K562 (cell line): ENCODE results near the gene INO80E. TPM values are rescaled to one million over a fixed set of nuclear protein-coding genes. Genes with fewer than 3 reads are reported as not detected.

Source experiments
- ATAC-seq: fragments of 200-7000 bp; cut with Tn5 transposase; 3 replicates; pipeline ENCODE4 v1.9.1; 2020; ENCODE audit warnings: moderate library complexity
- BruUV-seq: library from RNA; stranded (reverse); fragments of 400-500 nt; replicated peaks from 2 replicates; lab custom pipeline; 2021; lab: Mats Ljungman, UMichigan
- CTCF ChIA-PET: fragments of 300-600 bp; formaldehyde crosslinking; extraction: SDS; loops from one replicate; lab custom pipeline; 2021; ENCODE audit warnings: low intra/inter-chr PET ratio; lab: Yijun Ruan, JAX
- POLR2A ChIA-PET: fragments of 300-600, 350-650 bp; sonication (Branson Sonifier 250); formaldehyde crosslinking; extraction: SDS; loops from one replicate; lab custom pipeline; 2021; ENCODE audit warnings: antibody characterized with exemption, inconsistent platforms; lab: Yijun Ruan, JAX
- DNase-seq, 4 experiments: peaks; one replicate each; pipeline versions ENCODE4 v3.0.0 to v3.0.0-alpha.2; 2011 to 2018; ENCODE audit warnings: low spot score in 3 of 4, mixed read lengths in 3 of 4; ENCODE audit errors: extremely low read depth in 1 of 4
- FAIRE-seq: peaks from 2 replicates; lab custom pipeline; 2011; peaks lifted over from hg19 to GRCh38; lab: Jason Lieb, UNC
- H2AFZ ChIP-seq: 2 replicates; pipeline ENCODE4 v1.6.0; 2011; ENCODE audit warnings: low read depth, low read length, control low read depth, inconsistent platforms
- H3K27ac ChIP-seq: fragments of 200-600 bp; 3 replicates; pipeline ENCODE4 v1.8.0; 2011; ENCODE audit warnings: low read depth, mild to moderate bottlenecking, control low read depth, inconsistent platforms, low read length, moderate library complexity, mixed read lengths; ENCODE audit errors: extremely low read depth
- H3K27me3 ChIP-seq, 2 experiments: fragments of 300-600 bp in 1 of 2; 2 replicates in 1 of 2; 3 replicates in 1 of 2; pipeline versions ENCODE4 v1.6.0 to v1.8.0; 2011; ENCODE audit warnings: inconsistent platforms in 2 of 2, low read length in 2 of 2, mild to moderate bottlenecking in 1 of 2, mixed read lengths in 1 of 2, moderate library complexity in 1 of 2; ENCODE audit not compliant: control insufficient read depth in 2 of 2, insufficient read depth in 2 of 2
- H3K36me3 ChIP-seq: fragments of 300-600 bp; 3 replicates; pipeline ENCODE4 v1.8.0; 2011; ENCODE audit warnings: mild to moderate bottlenecking, low read length, inconsistent platforms; ENCODE audit not compliant: control insufficient read depth, insufficient read depth
- H3K4me1 ChIP-seq, 2 experiments: fragments of 200-600 bp in 1 of 2; replicated peaks in 1 of 2; 2 replicates in 1 of 2; 3 replicates in 1 of 2; pipeline versions ENCODE4 v1.5.1 to v1.8.0; 2011; ENCODE audit warnings: inconsistent platforms in 2 of 2, low read length in 2 of 2, mild to moderate bottlenecking in 1 of 2, mixed read lengths in 1 of 2, moderate library complexity in 1 of 2; ENCODE audit not compliant: control insufficient read depth in 2 of 2, insufficient read depth in 2 of 2
- H3K4me2 ChIP-seq: 2 replicates; pipeline ENCODE4 v1.6.1; 2011; ENCODE audit warnings: low read length, control low read depth, inconsistent platforms, mixed read lengths; ENCODE audit not compliant: insufficient read depth
- H3K4me3 ChIP-seq: fragments of 200-600 bp; sonication (generic), shearing (Covaris generic); 2 replicates; pipeline ENCODE4 v1.5.1; 2016; ENCODE audit warnings: control low read depth, inconsistent platforms
- H3K79me2 ChIP-seq: fragments of 200-600 bp; 3 replicates; pipeline ENCODE4 v1.8.0; 2011; ENCODE audit warnings: low read length, inconsistent platforms; ENCODE audit not compliant: control insufficient read depth, insufficient read depth
- H3K9ac ChIP-seq, 2 experiments: 2 replicates each; pipeline versions ENCODE4 v1.6.0 to v1.6.1; 2011; ENCODE audit warnings: low read depth in 2 of 2, low read length in 2 of 2, control low read depth in 1 of 2, inconsistent platforms in 1 of 2, mild to moderate bottlenecking in 1 of 2, mixed read lengths in 1 of 2; ENCODE audit not compliant: insufficient read depth in 1 of 2
- H3K9me1 ChIP-seq: one replicate; pipeline ENCODE4 v1.6.0; 2011; ENCODE audit warnings: inconsistent platforms, mild to moderate bottlenecking, low read length, moderate library complexity; ENCODE audit not compliant: control insufficient read depth, insufficient read depth
- H3K9me3 ChIP-seq: replicated peaks from 2 replicates; pipeline ENCODE4 v1.5.1; 2011; ENCODE audit warnings: low read depth, low read length, inconsistent platforms; ENCODE audit not compliant: control insufficient read depth, insufficient read depth
- H4K20me1 ChIP-seq: replicated peaks from 2 replicates; pipeline ENCODE4 v1.6.1; 2011; ENCODE audit warnings: low read length, inconsistent platforms, mixed read lengths; ENCODE audit not compliant: control insufficient read depth, insufficient read depth
- ADNP ChIP-seq: fragments of 200-800 bp; sonication (Bioruptor generic); IDR thresholded peaks from 2 replicates; pipeline ENCODE4 v1.6.1; 2016; ENCODE audit warnings: missing genetic modification characterization, missing compliant biosample characterization
- EZH2 ChIP-seq: IDR thresholded peaks from 2 replicates; pipeline ENCODE4 v1.6.1; 2012; ENCODE audit warnings: low read depth, mild to moderate bottlenecking, inconsistent platforms, low read length, borderline replicate concordance
- FOXA1 ChIP-seq: fragments of 450-650 bp; IDR thresholded peaks from 2 replicates; pipeline ENCODE4 v1.6.1; 2016; ENCODE audit warnings: mild to moderate bottlenecking, borderline replicate concordance
- FOXK1 ChIP-seq: sonication (generic); formaldehyde crosslinking; IDR thresholded peaks from 2 replicates; pipeline ENCODE4 v1.8.0; 2022; ENCODE audit warnings: missing genetic modification reagents, mild to moderate bottlenecking, borderline replicate concordance
- HDAC2 ChIP-seq: fragments of 450-650 bp; IDR thresholded peaks from 2 replicates; pipeline ENCODE4 v1.6.1; 2016; ENCODE audit warnings: mild to moderate bottlenecking
- MIER1 ChIP-seq: fragments of 450-650 bp; IDR thresholded peaks from 2 replicates; pipeline ENCODE4 v1.6.1; 2016; ENCODE audit warnings: antibody characterized with exemption, mild to moderate bottlenecking, low read depth
- PTBP1 ChIP-seq: fragments of 200-400 bp; formaldehyde crosslinking; IDR thresholded peaks from 2 replicates; pipeline ENCODE4 v1.6.1; 2017; ENCODE audit warnings: low read depth, low read length
- RCOR1 ChIP-seq, 2 experiments: IDR thresholded peaks; 2 replicates each; pipeline ENCODE4 v1.6.1; 2012; ENCODE audit warnings: low read depth in 2 of 2, low read length in 2 of 2, borderline replicate concordance in 1 of 2, improper control_type of control experiment in 1 of 2
- RFX7 ChIP-seq: fragments of 250-450 bp; sonication (Bioruptor Pico); IDR thresholded peaks from 2 replicates; pipeline ENCODE4 v1.5.1; 2021; ENCODE audit warnings: mild to moderate bottlenecking
- SIN3B ChIP-seq: fragments of 450-650 bp; IDR thresholded peaks from 2 replicates; pipeline ENCODE4 v1.6.1; 2017; ENCODE audit warnings: low read depth, mild to moderate bottlenecking, moderate library complexity
- SP1 ChIP-seq: sonication (generic); formaldehyde crosslinking; IDR thresholded peaks from 2 replicates; pipeline ENCODE4 v1.8.1; 2022; ENCODE audit warnings: mild to moderate bottlenecking, missing genetic modification reagents
- WGBS: fragments of 100-300 bp; shearing (Covaris generic); methylation state at CpG from one replicate; pipeline ENCODE4 v1.1.6; 2016; ENCODE audit warnings: low coverage, mixed read lengths; ENCODE audit not compliant: insufficient coverage; ENCODE audit errors: missing lambda C conversion rate; 5-methylcytosine and 5-hydroxymethylcytosine counted together
- in situ Hi-C: fragments of 300-500 bp; cut with MboI; formaldehyde crosslinking; loops from 4 replicates; pipeline ENCODE4 v1.15.0; 2018; ENCODE audit warnings: inconsistent platforms, mixed read lengths
- intact Hi-C: fragments of 100-400 bp; cut with micrococcal nuclease; formaldehyde crosslinking; loops from 2 replicates; pipeline ENCODE4 v1.14.2; 2022
- polyA plus RNA-seq, 8 experiments: library from polyadenylated mRNA; depleted of rRNA in 4 of 8; stranded (reverse) in 5 of 8; unstranded in 3 of 8; fragments of >200 nt; fragmentation: Nextera tagmentation in 2 of 8; fragmentation: Illumina TruSeq in 1 of 8; extraction: Ambion mirVana in 2 of 8; extraction: Trizol in 1 of 8; gene quantifications; 2 replicates each; pipeline versions ENCODE4 v1.2.1 to v1.2.3, GENCODE V29; 2011 to 2014; ENCODE audit warnings: inconsistent platforms in 1 of 8, missing spikeins in 1 of 8
- total RNA-seq, 7 experiments: library from RNA; depleted of rRNA in 6 of 7; stranded (reverse); fragments of >200 nt in 6 of 7; fragmentation: Illumina TruSeq in 2 of 7; extraction: Trizol in 2 of 7; gene quantifications; 2 replicates each; pipeline versions ENCODE4 v1.2.1 to v1.2.3, GENCODE V29; 2011 to 2021; ENCODE audit warnings: low replicate concordance in 1 of 7
- TF ChIP-seq, protein P1 (sequence below): fragments of 250-450 bp; sonication (Bioruptor Pico); IDR thresholded peaks from 2 replicates; pipeline ENCODE4 v1.5.0; 2021; ENCODE audit warnings: mild to moderate bottlenecking, moderate library complexity

Gene INO80E
- total and polyA plus RNA-seq, 9 of the 15 experiments (the other 6 are each of a cell fraction or from before 2014, with no cell fraction given) = 0.31 to 102 (median 49.3) TPM

DNA sequence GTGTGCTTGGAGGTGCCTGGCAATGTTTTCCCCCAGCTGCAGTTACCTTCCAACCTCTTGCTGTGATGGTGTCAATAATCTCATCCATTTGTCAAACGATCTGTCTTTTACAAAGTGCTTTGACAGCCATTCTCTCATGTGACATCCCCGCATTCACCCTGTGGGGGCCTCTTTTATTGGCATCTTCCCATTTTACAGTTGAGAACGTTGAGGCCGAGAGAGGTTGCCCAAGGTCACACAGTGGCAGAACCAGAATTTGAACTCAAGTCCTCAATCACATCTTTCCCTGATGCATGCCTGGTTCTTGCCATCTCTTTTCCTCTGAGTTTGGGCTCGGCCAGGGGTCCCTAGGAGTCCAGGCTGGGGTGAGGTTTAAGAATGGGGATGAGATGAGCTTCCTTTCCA is 20.9 kb upstream of the INO80E start:
- WGBS = 35% methylated on average over 5 of the region's 5 CpGs
- H3K36me3 ChIP-seq = peaks cover 50% of the 10 kb centered on the region
- H3K79me2 ChIP-seq = peaks cover 36% of the 10 kb centered on the region
- no peak overlapping the region for H2AFZ ChIP-seq
- H3K27me3 ChIP-seq = no peaks in the 10 kb centered on the region
- DNase-seq (no peak), ATAC-seq (no peak), FAIRE-seq (no peak)
- peak overlapping the region; percentile 87 for H3K4me2 ChIP-seq
- no peaks in the 10 kb centered on the region; the same call in 1 of the 2 replicates for H3K9me3 ChIP-seq
- in situ Hi-C loops = no loop called here
- peaks cover 3% of the 10 kb centered on the region for H3K9me1 ChIP-seq
- peak overlapping the region; percentile 82 to 88 for H3K9ac ChIP-seq
- peak overlapping the region; percentile 71; the same call in 1 of the 2 replicates for H3K4me3 ChIP-seq
- H3K4me1 ChIP-seq = peaks cover 26 to 30% of the 10 kb centered on the region in 2 experiments; a peak in 4 of 5 replicates
- no peak overlapping the region; the same call in 2 of the 3 replicates for H3K27ac ChIP-seq
- H4K20me1 ChIP-seq = peaks cover 23% of the 10 kb centered on the region
- no TSS peak for BruUV-seq
- ChIA-PET CTCF (no interaction called here), POLR2A (interaction anchor here (0.6 to 3.2 kb wide), 7 partner anchors 11 to 649 kb away, joined by 3 to 22 read pairs (median 14); partner anchors contain the start of genes ASPHD1 and TMEM219)
- intact Hi-C loops = no loop called here
- TF ChIP-seq FOXA1 = no peak
- 0 out of 2 replicates have a peak, but pooled peaks have one; percentile 2 for TF ChIP-seq FOXK1 (CRISPR knock-in tag)
- TF ChIP-seq SIN3B = 0 out of 2 replicates have a peak, but pooled peaks have one; percentile 11
- peak; percentile 85; the same call in 1 of the 2 replicates for TF ChIP-seq PTBP1
- TF ChIP-seq RCOR1 (IDR thresholded peaks at IDR 0.05; ENCODE audit: borderline replicate concordance in 1 of 2, low read depth in 2 of 2, low read length in 2 of 2) = peak in 1 of 2 experiments; percentile 74; a peak in 2 of 4 replicates
- no peak for TF ChIP-seq RFX7 (CRISPR knock-in tag)
- peak; percentile 68; the same call in 1 of the 2 replicates for TF ChIP-seq HDAC2
- TF ChIP-seq EZH2 = no peak
- peak; percentile 22; the same call in 1 of the 2 replicates for TF ChIP-seq MIER1
- TF ChIP-seq, protein P1, sequence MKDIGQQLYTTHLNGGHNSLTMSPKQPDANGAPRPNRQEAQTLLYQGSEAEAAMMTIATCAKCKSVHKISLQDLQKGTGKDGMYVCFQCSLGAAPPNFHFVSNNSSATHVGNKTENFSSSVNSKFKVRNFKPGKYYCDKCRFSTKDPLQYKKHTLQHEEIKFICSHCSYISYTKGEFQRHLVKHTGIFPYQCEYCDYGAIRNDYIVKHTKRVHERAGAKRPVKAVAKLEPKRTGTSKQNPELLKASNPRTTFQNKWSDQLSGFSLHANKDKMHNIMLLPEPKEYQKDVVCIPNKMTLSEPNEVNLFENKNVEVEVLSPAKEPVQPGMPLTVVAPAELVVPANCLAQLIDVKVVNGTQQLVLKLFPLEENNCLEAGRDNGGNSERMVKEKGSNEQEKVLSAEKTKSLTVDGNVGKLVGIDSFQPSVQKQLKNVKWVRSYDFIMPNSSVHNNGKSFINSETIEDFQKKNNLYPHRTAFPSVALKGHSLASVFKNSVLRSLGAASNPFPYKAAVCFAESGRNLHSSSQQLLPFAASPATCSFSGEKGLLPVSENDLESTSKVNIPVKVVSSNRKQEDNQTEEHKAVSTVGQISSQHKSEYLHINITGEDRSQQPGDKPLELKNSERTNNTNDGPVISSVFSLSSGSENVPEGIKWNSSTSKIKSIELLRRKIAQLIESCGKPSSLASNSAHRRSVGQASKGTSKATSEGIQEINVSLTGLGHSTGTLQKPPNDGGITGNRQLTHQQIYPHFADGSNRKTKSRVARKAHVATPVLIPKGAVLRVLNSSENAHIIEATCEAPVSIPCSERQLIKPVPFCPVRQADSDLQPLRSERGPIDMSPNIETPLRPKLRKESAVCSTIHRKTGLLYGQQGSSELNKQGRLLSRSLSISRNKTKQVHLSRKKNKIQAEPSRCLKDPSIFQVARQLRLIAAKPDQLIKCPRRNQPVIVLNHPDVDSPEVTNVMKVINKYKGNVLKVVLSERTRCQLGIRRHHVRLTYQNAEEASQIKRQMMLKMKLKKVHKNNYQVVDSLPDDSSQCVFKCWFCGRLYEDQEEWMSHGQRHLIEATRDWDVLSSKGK (CRISPR knock-in tag) = no peak
- no peak; the same call in 1 of the 2 replicates for TF ChIP-seq SP1 (CRISPR knock-in tag)
- TF ChIP-seq ADNP (tag) = peak; percentile 84
